IMR-90 (cell line): ENCODE results near the gene NCKAP5. TPM values are rescaled to one million over a fixed set of nuclear protein-coding genes. Genes with fewer than 3 reads are reported as not detected.

ENCODE experiments used
- ATAC-seq: fragments of 200-7000 bp; cut with Tn5 transposase; 2 replicates; pipeline ENCODE4 v1.9.1; 2020; ENCODE audit warnings: low read depth, mild to moderate bottlenecking, moderate library complexity
- BruUV-seq: library from RNA; stranded (reverse); fragments of 400-500 nt; replicated peaks from 2 replicates; lab custom pipeline; 2021; lab: Mats Ljungman, UMichigan
- CTCF ChIA-PET: fragments of 300-600 bp; formaldehyde crosslinking; extraction: SDS; loops from one replicate; lab custom pipeline; 2021; ENCODE audit warnings: antibody characterized with exemption; lab: Yijun Ruan, JAX
- POLR2A ChIA-PET: fragments of 300-600 bp; sonication (Branson Sonifier 250); formaldehyde crosslinking; loops from one replicate; lab custom pipeline; 2022; ENCODE audit warnings: antibody characterized with exemption; ENCODE audit not compliant: unreplicated experiment; lab: Charles Lee
- DNase-seq: peaks from one replicate; pipeline ENCODE4 v3.0.0; 2013
- H2AFZ ChIP-seq: replicated peaks from 2 replicates; pipeline ENCODE3; 2013; ENCODE audit warnings: low read length, mild to moderate bottlenecking; ENCODE audit not compliant: poor library complexity
- H2AK5ac ChIP-seq: 2 replicates; pipeline ENCODE4 v1.6.1; 2013; ENCODE audit warnings: low read depth, low read length, inconsistent platforms
- H2AK9ac ChIP-seq: replicated peaks from 2 replicates; pipeline ENCODE3; 2013; ENCODE audit warnings: mild to moderate bottlenecking, low read depth, low read length, moderate library complexity; ENCODE audit not compliant: poor library complexity
- H2BK120ac ChIP-seq: 2 replicates; pipeline ENCODE4 v1.6.1; 2013; ENCODE audit warnings: low read depth, low read length, inconsistent platforms
- H2BK15ac ChIP-seq: 3 replicates; pipeline ENCODE4 v1.6.1; 2013; ENCODE audit warnings: low read depth, low read length, inconsistent platforms
- H2BK20ac ChIP-seq: 2 replicates; pipeline ENCODE4 v1.6.1; 2013; ENCODE audit warnings: low read depth, mild to moderate bottlenecking, inconsistent platforms, low read length, moderate library complexity
- H2BK5ac ChIP-seq: 2 replicates; pipeline ENCODE4 v1.6.1; 2013; ENCODE audit warnings: mild to moderate bottlenecking, low read depth, low read length, inconsistent platforms; ENCODE audit not compliant: poor library complexity, severe bottlenecking
- H3K14ac ChIP-seq: replicated peaks from 2 replicates; pipeline ENCODE4 v1.6.1; 2013; ENCODE audit warnings: low read depth, low read length, inconsistent platforms
- H3K18ac ChIP-seq: 2 replicates; pipeline ENCODE4 v1.6.1; 2013; ENCODE audit warnings: low read depth, low read length, control low read depth
- H3K23ac ChIP-seq: 2 replicates; pipeline ENCODE4 v1.6.1; 2013; ENCODE audit warnings: low read depth, low read length, inconsistent platforms
- H3K27ac ChIP-seq: 2 replicates; pipeline ENCODE4 v1.5.1; 2013; ENCODE audit warnings: mild to moderate bottlenecking, control low read depth, low read length; ENCODE audit not compliant: insufficient read depth
- H3K27me3 ChIP-seq: 2 replicates; pipeline ENCODE4 v1.6.1; 2013; ENCODE audit warnings: low read length; ENCODE audit not compliant: control insufficient read depth, insufficient read depth
- H3K36me3 ChIP-seq: 2 replicates; pipeline ENCODE4 v1.6.1; 2013; ENCODE audit warnings: low read length, mixed read lengths; ENCODE audit not compliant: control insufficient read depth, insufficient read depth
- H3K4ac ChIP-seq: 2 replicates; pipeline ENCODE4 v1.6.1; 2013; ENCODE audit warnings: low read depth, low read length, inconsistent platforms
- H3K4me1 ChIP-seq: 2 replicates; pipeline ENCODE4 v1.6.1; 2013; ENCODE audit warnings: low read length, mixed read lengths; ENCODE audit not compliant: control insufficient read depth, insufficient read depth
- H3K4me2 ChIP-seq: 2 replicates; pipeline ENCODE4 v1.6.1; 2013; ENCODE audit warnings: low read depth, mild to moderate bottlenecking, control low read depth, low read length, moderate library complexity
- H3K4me3 ChIP-seq: 2 replicates; pipeline ENCODE4 v1.5.1; 2013; ENCODE audit warnings: low read depth, mild to moderate bottlenecking, control low read depth, low read length, moderate library complexity; ENCODE audit not compliant: insufficient read depth
- H3K56ac ChIP-seq: 2 replicates; pipeline ENCODE4 v1.6.1; 2013; ENCODE audit warnings: low read length, inconsistent platforms; ENCODE audit not compliant: insufficient read depth; ENCODE audit errors: extremely low read depth
- H3K79me1 ChIP-seq, 2 experiments: 2 replicates each; pipeline ENCODE4 v1.6.1; 2013; ENCODE audit warnings: low read length in 2 of 2, inconsistent platforms in 1 of 2, low read depth in 1 of 2
- H3K9ac ChIP-seq: 2 replicates; pipeline ENCODE4 v1.6.1; 2013; ENCODE audit warnings: low read depth, low read length, control low read depth
- H3K9me1 ChIP-seq: 2 replicates; pipeline ENCODE4 v1.6.1; 2013; ENCODE audit warnings: low read length, inconsistent platforms; ENCODE audit not compliant: insufficient read depth
- H3K9me3 ChIP-seq: 2 replicates; pipeline ENCODE4 v1.6.1; 2013; ENCODE audit warnings: low read length; ENCODE audit not compliant: control insufficient read depth, insufficient read depth
- H4K20me1 ChIP-seq: 2 replicates; pipeline ENCODE4 v1.6.1; 2013; ENCODE audit warnings: low read length, inconsistent platforms; ENCODE audit not compliant: insufficient read depth
- H4K5ac ChIP-seq: 2 replicates; pipeline ENCODE4 v1.6.1; 2013; ENCODE audit warnings: mild to moderate bottlenecking, low read depth, low read length, control low read depth
- H4K8ac ChIP-seq, 2 experiments: 2 replicates each; pipeline ENCODE4 v1.6.1; 2013; ENCODE audit warnings: low read depth in 2 of 2, low read length in 2 of 2, control low read depth in 1 of 2, inconsistent platforms in 1 of 2
- H4K91ac ChIP-seq: 2 replicates; pipeline ENCODE4 v1.6.1; 2013; ENCODE audit warnings: low read depth, low read length, inconsistent platforms; ENCODE audit not compliant: insufficient read depth
- ELK1 ChIP-seq: fragments of 150-350 bp; IDR thresholded peaks from 2 replicates; pipeline ENCODE4 v1.6.1; 2016; ENCODE audit warnings: low read depth, mild to moderate bottlenecking, low read length, moderate library complexity, borderline replicate concordance
- WGBS, 2 experiments: methylation state at CpG; one replicate each; pipeline versions ENCODE4 v1.1.5 to v1.1.7; 2013; ENCODE audit warnings: missing lambda C conversion rate in 2 of 2; ENCODE audit not compliant: insufficient read length in 1 of 2; ENCODE audit errors: extremely low coverage in 2 of 2; 5-methylcytosine and 5-hydroxymethylcytosine counted together
- dilution Hi-C: fragments of 300-500 bp; cut with HindIII; formaldehyde crosslinking; loops from one replicate; pipeline ENCODE4 v1.14.3; 2018; ENCODE audit warnings: low sequenced_read_pairs; ENCODE audit not compliant: unreplicated experiment
- in situ Hi-C: fragments of 300-500 bp; cut with MboI; formaldehyde crosslinking; loops from 3 replicates; pipeline ENCODE4 v1.14.3; 2019; ENCODE audit warnings: low sequenced_read_pairs, inconsistent platforms, mixed read lengths
- intact Hi-C: fragments of 100-400 bp; cut with micrococcal nuclease; formaldehyde crosslinking; loops from 2 replicates; pipeline ENCODE4 v1.10.0; 2022
- polyA plus RNA-seq, 3 experiments: library from polyadenylated mRNA; depleted of rRNA; stranded (reverse); fragments of >200 nt; gene quantifications; 2 replicates each; pipeline ENCODE4 v1.2.3, GENCODE V29; 2012; ENCODE audit warnings: low replicate concordance in 1 of 3
- total RNA-seq: library from RNA; depleted of rRNA; stranded (reverse); fragments of >200 nt; gene quantifications from 2 replicates; pipeline ENCODE4 v1.2.3, GENCODE V29; 2012

The NCKAP5 gene
- total and polyA plus RNA-seq, 2 of the 4 experiments (the other 2 are of a cell fraction): 2.7 to 3.9 TPM

- H3K79me1 ChIP-seq: 0 out of 4 replicates have a peak, but pooled peaks cover 0 to 2% of the 10 kb centered on the region in 2 experiments
- H2AK9ac ChIP-seq: no peak overlapping the region
- H3K9me1 ChIP-seq: peaks cover 10% of the 10 kb centered on the region
- DNase-seq: no peak
- H3K9ac ChIP-seq: no peak overlapping the region
- H2BK5ac ChIP-seq: no peak overlapping the region
- in situ Hi-C loops: no loop called here
- H2BK15ac ChIP-seq: no peak overlapping the region
- no peak for ATAC-seq
- TF ChIP-seq ELK1: no peak
- H2AK5ac ChIP-seq: no peak overlapping the region
- H3K27ac ChIP-seq: no peak overlapping the region
- no peak overlapping the region for H2BK20ac ChIP-seq
- BruUV-seq: no TSS peak
- no peak overlapping the region for H4K91ac ChIP-seq
- H3K9me3 ChIP-seq: no peaks in the 10 kb centered on the region
- H3K23ac ChIP-seq: no peak overlapping the region
- 20% methylated on average over 1 of the region's 1 CpG; no CpG with 5 or more reads in 1 of the 2 experiments for WGBS, 2 experiments
- ChIA-PET CTCF (interaction anchor here (1.3 kb wide), 1 partner anchor 15 kb away, joined by 5 read pairs; no protein-coding TSS in a partner anchor), POLR2A (no interaction called here)
- intact Hi-C loops: no loop called here
- no peak overlapping the region for H4K8ac ChIP-seq
- no peak overlapping the region for H3K4ac ChIP-seq
- H3K36me3 ChIP-seq: no peaks in the 10 kb centered on the region
- H3K56ac ChIP-seq: no peak overlapping the region
- no peak overlapping the region for H3K4me2 ChIP-seq
- no peak overlapping the region for H4K5ac ChIP-seq
- peaks cover 7% of the 10 kb centered on the region; the same call in 1 of the 2 replicates for H3K4me1 ChIP-seq
- H4K20me1 ChIP-seq: no peaks in the 10 kb centered on the region; the same call in 1 of the 2 replicates
- no peak overlapping the region for H3K18ac ChIP-seq
- no peak overlapping the region for H2BK120ac ChIP-seq
- H3K27me3 ChIP-seq: no peaks in the 10 kb centered on the region
- H2AFZ ChIP-seq: no peak overlapping the region
- dilution Hi-C loops: no loop called here
- no peak overlapping the region for H3K14ac ChIP-seq
- no peak overlapping the region for H3K4me3 ChIP-seq
These were observed 931.9 kb downstream of the NCKAP5 start for GRCh38 chr2:132636346-132636745.
